Neural progenitor cell (in vitro differentiated cells): Measurements from ENCODE around the gene ATP5F1C. TPM values are rescaled to one million over a fixed set of nuclear protein-coding genes. Genes with fewer than 3 reads are reported as not detected.

ENCODE experiments used
- DNase-seq: peaks from one replicate; pipeline ENCODE4 v3.0.0-alpha.2; 2016; ENCODE audit warnings: low spot score
- H2AFZ ChIP-seq: fragments of 200-600 bp; sonication (generic); replicated peaks from 2 replicates; pipeline ENCODE4 v1.6.1; 2016; ENCODE audit warnings: antibody characterized with exemption
- H3F3A ChIP-seq: fragments of 200-600 bp; sonication (generic); 2 replicates; pipeline ENCODE4 v1.6.1; 2016; ENCODE audit warnings: antibody characterized with exemption, low read depth
- H3K27ac ChIP-seq: fragments of 200-600 bp; sonication (generic); 2 replicates; pipeline ENCODE4 v1.5.1; 2016; ENCODE audit warnings: mild to moderate bottlenecking
- H3K27me3 ChIP-seq: fragments of 200-600 bp; sonication (generic); 2 replicates; pipeline ENCODE4 v1.6.1; 2016; ENCODE audit warnings: mild to moderate bottlenecking, moderate library complexity
- H3K36me3 ChIP-seq: fragments of 200-600 bp; sonication (generic); 2 replicates; pipeline ENCODE4 v1.5.1; 2016
- H3K4me1 ChIP-seq: fragments of 200-600 bp; sonication (generic); 2 replicates; pipeline ENCODE4 v1.6.1; 2016; ENCODE audit warnings: mixed run types
- H3K4me2 ChIP-seq: fragments of 200-600 bp; sonication (generic); 2 replicates; pipeline ENCODE4 v1.6.1; 2016
- H3K4me3 ChIP-seq: fragments of 200-600 bp; sonication (generic); 2 replicates; pipeline ENCODE4 v1.5.1; 2016
- H3K79me2 ChIP-seq: fragments of 200-600 bp; sonication (generic); 2 replicates; pipeline ENCODE4 v1.6.1; 2016; ENCODE audit warnings: low read depth
- H3K9ac ChIP-seq: fragments of 200-600 bp; sonication (generic); 2 replicates; pipeline ENCODE4 v1.6.1; 2016
- H3K9me3 ChIP-seq: fragments of 200-600 bp; sonication (generic); 2 replicates; pipeline ENCODE4 v1.5.1; 2016; ENCODE audit warnings: low read depth
- H4K20me1 ChIP-seq: fragments of 200-600 bp; sonication (generic); 2 replicates; pipeline ENCODE4 v1.6.1; 2016; ENCODE audit warnings: low read depth
- H3K27ac Mint-ChIP-seq: 3 replicates; pipeline ENCODE4 v1.8.0; 2021; ENCODE audit warnings: mixed read lengths
- H3K27me3 Mint-ChIP-seq: 2 replicates; pipeline ENCODE4 v1.8.0; 2022; ENCODE audit warnings: low read depth, mild to moderate bottlenecking, inconsistent platforms, moderate library complexity, mixed read lengths; ENCODE audit not compliant: insufficient read depth
- H3K36me3 Mint-ChIP-seq: 3 replicates; pipeline ENCODE4 v1.8.0; 2021; ENCODE audit warnings: mixed read lengths
- H3K4me1 Mint-ChIP-seq: 3 replicates; pipeline ENCODE4 v1.8.0; 2021; ENCODE audit warnings: mixed read lengths
- H3K4me3 Mint-ChIP-seq: 3 replicates; pipeline ENCODE4 v1.8.0; 2021; ENCODE audit warnings: mild to moderate bottlenecking, moderate library complexity, mixed read lengths
- H3K9me3 Mint-ChIP-seq: 3 replicates; pipeline ENCODE4 v1.8.0; 2020; ENCODE audit warnings: mixed read lengths
- EZH2 ChIP-seq: fragments of 200-600 bp; sonication (generic); IDR thresholded peaks from 2 replicates; pipeline ENCODE4 v1.6.1; 2017; ENCODE audit warnings: antibody characterized with exemption, mild to moderate bottlenecking, moderate library complexity
- EZH2phosphoT487 ChIP-seq: fragments of 200-600 bp; sonication (generic); IDR thresholded peaks from 2 replicates; pipeline ENCODE4 v1.6.1; 2017; ENCODE audit warnings: antibody characterized with exemption
- total RNA-seq: library from RNA; depleted of rRNA; stranded (reverse); fragments of >200 nt; gene quantifications from 2 replicates; pipeline ENCODE4 v1.2.3, GENCODE V29; 2015; ENCODE audit warnings: low replicate concordance
- TF ChIP-seq, protein P1 (sequence below): fragments of 200-600 bp; sonication (generic); IDR thresholded peaks from 2 replicates; pipeline ENCODE4 v1.5.1; 2017; ENCODE audit warnings: antibody characterized with exemption, mild to moderate bottlenecking

The ATP5F1C gene
- total RNA-seq, 1 donor from 2014 or later: 466 TPM

DNA sequence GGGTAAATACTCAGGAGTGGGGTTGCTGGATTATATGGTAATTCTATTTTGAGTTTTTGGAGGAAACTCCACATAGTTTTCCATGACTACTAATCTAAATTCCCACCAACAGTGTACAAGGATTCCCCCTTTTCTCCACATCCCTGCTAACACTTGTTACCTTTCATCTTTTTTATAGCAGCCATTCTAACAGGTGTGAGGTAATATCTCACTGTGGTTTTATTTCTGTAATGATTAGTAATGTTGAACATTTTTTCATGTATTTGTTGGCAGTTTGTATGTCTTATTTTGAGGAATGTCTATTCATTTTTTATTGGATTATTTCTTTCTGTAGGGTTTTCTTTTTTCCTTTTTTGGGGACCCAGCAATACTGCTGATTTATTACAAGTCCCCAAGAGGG is 45.2 kb downstream of the ATP5F1C start:
- H3K4me1 Mint-ChIP-seq: no peaks in the 10 kb centered on the region
- no peak overlapping the region for H3K27ac Mint-ChIP-seq
- peaks cover 2% of the 10 kb centered on the region for H3K27me3 Mint-ChIP-seq

DNA sequence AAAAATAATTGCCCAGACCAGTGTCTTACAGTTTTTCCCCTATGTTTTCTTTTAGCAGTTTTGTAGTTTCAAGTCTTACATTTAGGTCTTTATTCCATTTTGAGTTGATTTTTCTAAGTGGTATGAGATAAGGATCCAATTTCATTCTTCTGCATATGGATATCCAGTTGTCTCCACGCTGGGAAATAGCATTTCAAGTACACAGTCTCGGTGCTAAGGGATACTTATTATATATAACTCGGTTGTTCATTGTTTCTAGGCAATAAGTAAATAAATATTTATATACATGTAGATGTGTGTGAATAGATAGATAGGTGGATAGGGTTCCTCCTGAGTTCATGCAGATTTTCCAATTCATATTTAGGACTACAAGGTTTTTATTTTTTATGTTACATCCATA is 46.3 kb downstream of the ATP5F1C start:
- no peak overlapping the region for H3K4me3 Mint-ChIP-seq
- no peak overlapping the region for H3K4me2 ChIP-seq
- no peak overlapping the region for H3K27ac ChIP-seq
- H3K9ac ChIP-seq: no peak overlapping the region
- H2AFZ ChIP-seq: no peak overlapping the region
- no peaks in the 10 kb centered on the region for H3K9me3 Mint-ChIP-seq
- TF ChIP-seq, protein P1, sequence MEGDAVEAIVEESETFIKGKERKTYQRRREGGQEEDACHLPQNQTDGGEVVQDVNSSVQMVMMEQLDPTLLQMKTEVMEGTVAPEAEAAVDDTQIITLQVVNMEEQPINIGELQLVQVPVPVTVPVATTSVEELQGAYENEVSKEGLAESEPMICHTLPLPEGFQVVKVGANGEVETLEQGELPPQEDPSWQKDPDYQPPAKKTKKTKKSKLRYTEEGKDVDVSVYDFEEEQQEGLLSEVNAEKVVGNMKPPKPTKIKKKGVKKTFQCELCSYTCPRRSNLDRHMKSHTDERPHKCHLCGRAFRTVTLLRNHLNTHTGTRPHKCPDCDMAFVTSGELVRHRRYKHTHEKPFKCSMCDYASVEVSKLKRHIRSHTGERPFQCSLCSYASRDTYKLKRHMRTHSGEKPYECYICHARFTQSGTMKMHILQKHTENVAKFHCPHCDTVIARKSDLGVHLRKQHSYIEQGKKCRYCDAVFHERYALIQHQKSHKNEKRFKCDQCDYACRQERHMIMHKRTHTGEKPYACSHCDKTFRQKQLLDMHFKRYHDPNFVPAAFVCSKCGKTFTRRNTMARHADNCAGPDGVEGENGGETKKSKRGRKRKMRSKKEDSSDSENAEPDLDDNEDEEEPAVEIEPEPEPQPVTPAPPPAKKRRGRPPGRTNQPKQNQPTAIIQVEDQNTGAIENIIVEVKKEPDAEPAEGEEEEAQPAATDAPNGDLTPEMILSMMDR: no peak
- TF ChIP-seq EZH2: no peak
- no peak for TF ChIP-seq EZH2phosphoT487
- no peak for DNase-seq
- peaks cover 42% of the 10 kb centered on the region for H3K79me2 ChIP-seq
- no peaks in the 10 kb centered on the region for H3K27me3 ChIP-seq
- H3K4me3 ChIP-seq: no peak overlapping the region
- no peaks in the 10 kb centered on the region for H4K20me1 ChIP-seq
- H3K27me3 Mint-ChIP-seq: peaks cover 2% of the 10 kb centered on the region
- no peak overlapping the region for H3K27ac Mint-ChIP-seq
- no peaks in the 10 kb centered on the region for H3K9me3 ChIP-seq
- H3K4me1 ChIP-seq: no peaks in the 10 kb centered on the region
- H3F3A ChIP-seq: no peaks in the 10 kb centered on the region
- no peaks in the 10 kb centered on the region for H3K4me1 Mint-ChIP-seq
- H3K36me3 ChIP-seq: no peaks in the 10 kb centered on the region
- peaks cover 15% of the 10 kb centered on the region for H3K36me3 Mint-ChIP-seq

More for the DNA sequence above, 45.2 kb downstream of the ATP5F1C start:
- peaks cover 18% of the 10 kb centered on the region for H3K36me3 Mint-ChIP-seq
- Histone ChIP-seq H3F3A (no peaks in the 10 kb centered on the region), H3K4me1 (no peaks in the 10 kb centered on the region), H3K36me3 (no peaks in the 10 kb centered on the region), H4K20me1 (no peaks in the 10 kb centered on the region), H2AFZ (no peak overlapping the region), H3K9ac (no peak overlapping the region), H3K79me2 (peaks cover 44% of the 10 kb centered on the region), H3K4me3 (no peak overlapping the region), H3K4me2 (no peak overlapping the region), H3K27me3 (no peaks in the 10 kb centered on the region), H3K27ac (no peak overlapping the region), H3K9me3 (no peaks in the 10 kb centered on the region)
- H3K4me3 Mint-ChIP-seq: no peak overlapping the region
- H3K9me3 Mint-ChIP-seq: no peaks in the 10 kb centered on the region
- TF ChIP-seq EZH2phosphoT487: no peak
- no peak for TF ChIP-seq EZH2
- no peak for DNase-seq

DNA sequence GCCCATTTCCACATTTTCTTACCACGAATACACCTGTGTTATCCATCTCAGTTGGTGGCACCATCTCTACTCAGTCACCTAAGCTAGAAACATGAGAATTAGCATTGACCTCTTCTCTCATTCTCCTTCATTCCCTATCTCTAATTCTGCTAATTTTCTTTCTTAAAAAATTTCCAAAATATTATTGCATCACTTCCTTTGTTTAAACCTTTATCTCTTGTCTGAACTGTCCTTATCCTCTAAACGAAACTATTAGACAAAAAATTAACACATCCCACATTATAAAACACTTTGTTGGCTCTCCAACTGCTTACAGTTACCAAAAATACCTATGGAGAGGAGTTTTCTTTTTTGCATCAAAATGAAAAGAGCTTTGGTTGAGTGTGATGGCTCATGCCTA is 48.6 kb downstream of the ATP5F1C start:
- no peak overlapping the region for H3K9ac ChIP-seq
- H3K36me3 ChIP-seq: no peaks in the 10 kb centered on the region
- H3F3A ChIP-seq: no peaks in the 10 kb centered on the region
- H3K27ac Mint-ChIP-seq: no peak overlapping the region
- TF ChIP-seq EZH2phosphoT487 (no peak), EZH2 (no peak)
- TF ChIP-seq, protein P1: no peak
- no peak overlapping the region for H3K4me2 ChIP-seq
- H3K79me2 ChIP-seq: peaks cover 32% of the 10 kb centered on the region
- no peak overlapping the region for H3K27ac ChIP-seq
- H3K4me1 ChIP-seq: no peaks in the 10 kb centered on the region
- H3K9me3 ChIP-seq: no peaks in the 10 kb centered on the region
- no peak for DNase-seq
- peaks cover 2% of the 10 kb centered on the region for H3K27me3 Mint-ChIP-seq
- no peaks in the 10 kb centered on the region for H3K27me3 ChIP-seq
- H4K20me1 ChIP-seq: no peaks in the 10 kb centered on the region
- H3K4me3 Mint-ChIP-seq: no peak overlapping the region
- peaks cover 16% of the 10 kb centered on the region for H3K36me3 Mint-ChIP-seq
- H3K4me1 Mint-ChIP-seq: no peaks in the 10 kb centered on the region
- no peak overlapping the region for H2AFZ ChIP-seq
- no peaks in the 10 kb centered on the region for H3K9me3 Mint-ChIP-seq
- no peak overlapping the region for H3K4me3 ChIP-seq

DNA sequence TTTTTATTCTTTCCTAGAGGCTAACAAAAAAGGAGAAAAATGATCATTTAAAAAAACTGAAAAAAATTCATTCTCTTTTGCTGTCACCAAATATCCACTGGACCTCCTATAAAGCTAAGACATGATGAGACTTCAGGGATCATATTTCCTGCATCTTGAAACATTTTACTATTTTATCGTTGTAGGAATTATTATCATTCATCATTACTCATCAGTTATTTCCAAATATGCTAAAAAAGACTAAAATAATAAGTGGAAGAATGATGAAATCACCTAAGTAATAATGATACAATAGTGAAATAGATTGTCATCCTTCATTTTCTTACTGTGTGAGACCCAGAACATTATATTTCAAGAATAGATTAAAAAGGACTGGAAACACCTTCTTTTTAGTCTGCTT is 58.6 kb downstream of the ATP5F1C start:
- Histone ChIP-seq H3K9me3 (no peaks in the 10 kb centered on the region), H3K27me3 (no peaks in the 10 kb centered on the region), H3K4me1 (no peaks in the 10 kb centered on the region), H3K36me3 (no peaks in the 10 kb centered on the region), H3K9ac (no peak overlapping the region), H4K20me1 (no peaks in the 10 kb centered on the region), H3K4me2 (no peak overlapping the region), H2AFZ (no peak overlapping the region), H3K4me3 (no peak overlapping the region), H3K79me2 (peaks cover 40% of the 10 kb centered on the region), H3K27ac (no peak overlapping the region), H3F3A (no peaks in the 10 kb centered on the region)
- Mint-ChIP-seq H3K27ac (no peak overlapping the region), H3K4me3 (no peak overlapping the region), H3K36me3 (peaks cover 2% of the 10 kb centered on the region), H3K9me3 (peaks cover 2% of the 10 kb centered on the region), H3K4me1 (peaks cover 3% of the 10 kb centered on the region), H3K27me3 (no peaks in the 10 kb centered on the region)
- no peak for DNase-seq
- no peak for TF ChIP-seq EZH2phosphoT487
- TF ChIP-seq, protein P1: no peak
- TF ChIP-seq EZH2: no peak
